ENCODE measurements around the gene ZNF428.

ZNF428 gene

DNA sequence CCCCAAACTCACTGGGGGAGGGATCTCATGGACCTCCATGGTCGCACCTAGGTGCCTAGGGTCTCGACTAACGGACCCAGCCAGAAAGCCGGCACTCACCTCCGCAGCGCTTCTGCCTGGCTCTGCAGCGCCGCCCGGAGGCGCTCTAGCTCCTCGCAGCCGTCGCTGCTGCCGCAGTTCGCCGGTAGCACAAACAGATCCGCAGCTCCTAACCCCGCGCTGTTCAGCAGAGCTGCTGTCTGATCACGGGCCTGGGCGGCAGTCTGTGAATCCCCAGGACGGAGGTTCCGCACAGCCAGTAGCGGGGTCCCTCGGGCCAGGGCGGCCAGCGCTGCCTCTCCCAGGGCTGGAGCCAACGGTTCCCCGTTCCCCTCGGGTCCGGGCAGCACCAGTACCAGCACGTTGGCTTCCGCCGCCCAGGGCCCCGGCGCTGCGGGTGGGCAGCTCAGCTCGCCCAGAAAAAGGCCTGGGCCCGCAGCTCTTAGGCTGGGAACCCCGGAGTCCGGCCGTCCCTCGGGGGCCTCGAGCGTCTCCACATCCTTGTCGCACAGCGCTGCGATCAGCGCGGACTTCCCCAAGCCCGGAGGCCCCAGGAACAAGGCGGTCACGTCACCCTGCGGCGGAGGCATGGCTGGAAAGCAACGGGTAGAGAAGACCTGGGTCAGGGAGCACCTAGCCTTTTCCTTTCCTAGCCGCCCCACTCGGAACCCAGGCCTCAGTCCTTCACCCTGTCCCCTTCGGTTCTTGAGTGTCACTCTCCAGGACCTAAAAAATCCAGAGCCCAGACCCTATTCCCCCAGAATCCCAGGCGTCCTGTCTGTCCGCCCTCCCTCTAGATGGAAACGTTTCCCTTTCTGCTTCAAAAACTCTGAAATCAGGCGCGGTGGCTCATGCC, 24.5 kb downstream of the ZNF428 start:
- TF ChIP-seq, protein P1, sequence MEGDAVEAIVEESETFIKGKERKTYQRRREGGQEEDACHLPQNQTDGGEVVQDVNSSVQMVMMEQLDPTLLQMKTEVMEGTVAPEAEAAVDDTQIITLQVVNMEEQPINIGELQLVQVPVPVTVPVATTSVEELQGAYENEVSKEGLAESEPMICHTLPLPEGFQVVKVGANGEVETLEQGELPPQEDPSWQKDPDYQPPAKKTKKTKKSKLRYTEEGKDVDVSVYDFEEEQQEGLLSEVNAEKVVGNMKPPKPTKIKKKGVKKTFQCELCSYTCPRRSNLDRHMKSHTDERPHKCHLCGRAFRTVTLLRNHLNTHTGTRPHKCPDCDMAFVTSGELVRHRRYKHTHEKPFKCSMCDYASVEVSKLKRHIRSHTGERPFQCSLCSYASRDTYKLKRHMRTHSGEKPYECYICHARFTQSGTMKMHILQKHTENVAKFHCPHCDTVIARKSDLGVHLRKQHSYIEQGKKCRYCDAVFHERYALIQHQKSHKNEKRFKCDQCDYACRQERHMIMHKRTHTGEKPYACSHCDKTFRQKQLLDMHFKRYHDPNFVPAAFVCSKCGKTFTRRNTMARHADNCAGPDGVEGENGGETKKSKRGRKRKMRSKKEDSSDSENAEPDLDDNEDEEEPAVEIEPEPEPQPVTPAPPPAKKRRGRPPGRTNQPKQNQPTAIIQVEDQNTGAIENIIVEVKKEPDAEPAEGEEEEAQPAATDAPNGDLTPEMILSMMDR (conservative IDR thresholded peaks at IDR 0.05; ENCODE audit: low read length) = peak; percentile 89
- no peak for TF ChIP-seq EZH2phosphoT487 (IDR thresholded peaks at IDR 0.05; ENCODE audit: borderline replicate concordance)
- Histone ChIP-seq H3K9ac (ENCODE audit: low read depth, low read length, poor library complexity, severe bottlenecking) (peak overlapping the region; percentile 86), H3K4me1 (ENCODE audit: insufficient read depth, low read length, poor library complexity, severe bottlenecking) (peaks cover 30% of the 10 kb centered on the region), H3K9me3 (ENCODE audit: insufficient read depth, low read depth, low read length) (no peaks in the 10 kb centered on the region), H3K27me3 (ENCODE audit: insufficient read depth, low read length, poor library complexity, severe bottlenecking) (no peaks in the 10 kb centered on the region), H3K4me3 (ENCODE audit: low read length, poor library complexity, severe bottlenecking) (peak overlapping the region; percentile 96), H3F3A (ENCODE audit: low read depth) (no peaks in the 10 kb centered on the region), H2AFZ (ENCODE audit: low read length) (peak overlapping the region; percentile 75), H3K4me2 (ENCODE audit: low read depth, low read length, poor library complexity, severe bottlenecking) (peak overlapping the region; percentile 93), H3K36me3 (ENCODE audit: insufficient read depth, low read length) (peaks cover 19% of the 10 kb centered on the region; the same call in 1 of the 2 replicates), H4K20me1 (ENCODE audit: insufficient read depth, low read length, poor library complexity, severe bottlenecking) (peaks cover 14% of the 10 kb centered on the region), H3K9me2 (replicated peaks; ENCODE audit: low read depth, low read length) (no peaks in the 10 kb centered on the region), H3K79me2 (ENCODE audit: insufficient read depth, low read length) (peaks cover 68% of the 10 kb centered on the region)

- Histone ChIP-seq H3K4me2 (ENCODE audit: low read depth, low read length, poor library complexity, severe bottlenecking) (peak overlapping the region; percentile 93), H3F3A (ENCODE audit: low read depth) (0 out of 2 replicates have a peak, but pooled peaks cover under 1% of the 10 kb centered on the region), H3K27me3 (ENCODE audit: insufficient read depth, low read length, poor library complexity, severe bottlenecking) (no peaks in the 10 kb centered on the region), H4K20me1 (ENCODE audit: insufficient read depth, low read length, poor library complexity, severe bottlenecking) (peaks cover 14% of the 10 kb centered on the region), H3K9me3 (ENCODE audit: insufficient read depth, low read depth, low read length) (no peaks in the 10 kb centered on the region), H3K79me2 (ENCODE audit: insufficient read depth, low read length) (peaks cover 65% of the 10 kb centered on the region), H3K4me3 (ENCODE audit: low read length, poor library complexity, severe bottlenecking) (peak overlapping the region; percentile 96), H3K9me2 (replicated peaks; ENCODE audit: low read depth, low read length) (no peaks in the 10 kb centered on the region), H3K9ac (ENCODE audit: low read depth, low read length, poor library complexity, severe bottlenecking) (peak overlapping the region; percentile 9), H2AFZ (ENCODE audit: low read length) (no peak overlapping the region), H3K36me3 (ENCODE audit: insufficient read depth, low read length) (peaks cover 12% of the 10 kb centered on the region; the same call in 1 of the 2 replicates), H3K4me1 (ENCODE audit: insufficient read depth, low read length, poor library complexity, severe bottlenecking) (peaks cover 36% of the 10 kb centered on the region)
- TF ChIP-seq, protein P1 (conservative IDR thresholded peaks at IDR 0.05; ENCODE audit: low read length) = no peak
- no peak for TF ChIP-seq EZH2phosphoT487 (IDR thresholded peaks at IDR 0.05; ENCODE audit: borderline replicate concordance)
Observed at GRCh38 chr19:43594081-43594697, 25.2 kb downstream of the ZNF428 start.

- Histone ChIP-seq H3K27me3 (ENCODE audit: insufficient read depth, low read length, poor library complexity, severe bottlenecking) (no peaks in the 10 kb centered on the region), H3K4me1 (ENCODE audit: insufficient read depth, low read length, poor library complexity, severe bottlenecking) (peaks cover 30% of the 10 kb centered on the region), H3K36me3 (ENCODE audit: insufficient read depth, low read length) (peaks cover 8% of the 10 kb centered on the region; the same call in 1 of the 2 replicates), H3K79me2 (ENCODE audit: insufficient read depth, low read length) (peaks cover 56% of the 10 kb centered on the region), H2AFZ (ENCODE audit: low read length) (no peak overlapping the region), H3K9me3 (ENCODE audit: insufficient read depth, low read depth, low read length) (no peaks in the 10 kb centered on the region), H3K9ac (ENCODE audit: low read depth, low read length, poor library complexity, severe bottlenecking) (no peak overlapping the region), H3F3A (ENCODE audit: low read depth) (0 out of 2 replicates have a peak, but pooled peaks cover 4% of the 10 kb centered on the region), H3K9me2 (replicated peaks; ENCODE audit: low read depth, low read length) (no peaks in the 10 kb centered on the region), H4K20me1 (ENCODE audit: insufficient read depth, low read length, poor library complexity, severe bottlenecking) (peaks cover 14% of the 10 kb centered on the region), H3K4me2 (ENCODE audit: low read depth, low read length, poor library complexity, severe bottlenecking) (no peak overlapping the region), H3K4me3 (ENCODE audit: low read length, poor library complexity, severe bottlenecking) (no peak overlapping the region)
- TF ChIP-seq, protein P1 (conservative IDR thresholded peaks at IDR 0.05; ENCODE audit: low read length) = no peak
- TF ChIP-seq EZH2phosphoT487 (IDR thresholded peaks at IDR 0.05; ENCODE audit: borderline replicate concordance) = no peak
Observed at GRCh38 chr19:43592800-43593350, 26.6 kb downstream of the ZNF428 start.

Measured in Loucy (cell line).